Breast epithelium (tissue), 3 donors: ENCODE data around the gene MRPL42.

Experiments used
- CTCF ChIP-seq, 3 donors: fragments of 450-650 bp; IDR thresholded peaks; one replicate each; pipeline ENCODE4 v1.5.1; 2016 to 2017; ENCODE audit warnings: antibody characterized with exemption in 3 of 3, mild to moderate bottlenecking in 3 of 3, moderate library complexity in 3 of 3
- POLR2A ChIP-seq: fragments of 450-650 bp; IDR thresholded peaks from one replicate; pipeline ENCODE4 v1.6.1; 2016; ENCODE audit warnings: antibody characterized with exemption, mild to moderate bottlenecking, moderate library complexity

GRCh38 chr12:93518725-93519124, 51.4 kb downstream of the MRPL42 start:
- TF ChIP-seq CTCF (IDR thresholded peaks at IDR 0.05) (no peak), POLR2A (no peak)
